HepG2 (cell line): ENCODE data around the gene HDAC4. TPM values are rescaled to one million over a fixed set of nuclear protein-coding genes. Genes with fewer than 3 reads are reported as not detected.

Experiments
- AGO1 ChIP-seq: fragments of 200-400 bp; formaldehyde crosslinking; IDR thresholded peaks from 2 replicates; pipeline ENCODE4 v1.6.1; 2017; ENCODE audit warnings: mild to moderate bottlenecking, low read depth, low read length, moderate library complexity; ENCODE audit not compliant: poor library complexity, severe bottlenecking
- AHDC1 ChIP-seq: sonication (generic); formaldehyde crosslinking; IDR thresholded peaks from 2 replicates; pipeline ENCODE4 v1.5.1; 2020; ENCODE audit warnings: mild to moderate bottlenecking, missing genetic modification reagents, borderline replicate concordance
- ISX ChIP-seq: sonication (generic); formaldehyde crosslinking; conservative IDR thresholded peaks from 2 replicates; pipeline ENCODE4 v1.5.0; 2020; ENCODE audit warnings: missing genetic modification reagents
- MAFF ChIP-seq: IDR thresholded peaks from 2 replicates; pipeline ENCODE4 v1.6.1; 2011; ENCODE audit warnings: low read depth, low read length, improper control_type of control experiment
- NAIF1 ChIP-seq: sonication (generic); formaldehyde crosslinking; IDR thresholded peaks from 2 replicates; pipeline ENCODE4 v1.5.0; 2020; ENCODE audit warnings: mild to moderate bottlenecking, missing genetic modification reagents, borderline replicate concordance
- NFKBIZ ChIP-seq: IDR thresholded peaks from 2 replicates; pipeline ENCODE4 v1.6.1; 2018; ENCODE audit warnings: missing genetic modification reagents, missing compliant biosample characterization
- THAP11 ChIP-seq: IDR thresholded peaks from 2 replicates; pipeline ENCODE4 v1.6.1; 2016; ENCODE audit warnings: missing biosample characterization, missing genetic modification reagents
- TRIM24 ChIP-seq: sonication (generic); formaldehyde crosslinking; IDR thresholded peaks from 2 replicates; pipeline ENCODE4 v1.8.0; 2022; ENCODE audit warnings: mild to moderate bottlenecking, missing genetic modification reagents
- ZBTB34 ChIP-seq: sonication (generic); formaldehyde crosslinking; IDR thresholded peaks from 2 replicates; pipeline ENCODE4 v1.8.0; 2022; ENCODE audit warnings: mild to moderate bottlenecking, missing genetic modification reagents
- ZNF10 ChIP-seq: sonication (generic); formaldehyde crosslinking; IDR thresholded peaks from 2 replicates; pipeline ENCODE4 v1.4.0; 2020; ENCODE audit warnings: mild to moderate bottlenecking, low read depth, missing genetic modification reagents, borderline replicate concordance
- ZNF138 ChIP-seq: sonication (generic); formaldehyde crosslinking; IDR thresholded peaks from 2 replicates; pipeline ENCODE4 v1.5.0; 2020; ENCODE audit warnings: mild to moderate bottlenecking, low read depth, missing genetic modification reagents
- polyA plus RNA-seq, 8 experiments: library from polyadenylated mRNA; depleted of rRNA in 3 of 8; stranded (reverse) in 7 of 8; unstranded in 1 of 8; fragments of >200 nt; fragmentation: Illumina TruSeq in 4 of 8; extraction: Trizol in 4 of 8; gene quantifications; 2 replicates each; pipeline versions ENCODE4 v1.2.1 to v1.2.3, GENCODE V29; 2011 to 2016; ENCODE audit warnings: low read depth in 4 of 8, missing spikeins in 1 of 8, mixed read lengths in 1 of 8; ENCODE audit not compliant: insufficient read depth in 1 of 8
- total RNA-seq, 5 experiments: library from RNA; depleted of rRNA; stranded (reverse); fragments of >200 nt; fragmentation: Illumina TruSeq; extraction: Trizol; gene quantifications; 2 replicates each; pipeline ENCODE4 v1.2.3, GENCODE V29; 2016; ENCODE audit warnings: low read depth in 1 of 5
- TF ChIP-seq, protein P1 (sequence below): sonication (generic); formaldehyde crosslinking; IDR thresholded peaks from 2 replicates; pipeline ENCODE4 v1.5.0; 2020; ENCODE audit warnings: mild to moderate bottlenecking, missing genetic modification reagents
- TF ChIP-seq, protein P2 (sequence below): sonication (generic); formaldehyde crosslinking; IDR thresholded peaks from 2 replicates; pipeline ENCODE4 v1.5.0; 2020; ENCODE audit warnings: mild to moderate bottlenecking, missing genetic modification reagents

Gene HDAC4
- total and polyA plus RNA-seq, 2 of the 13 experiments (the other 11 are each of a cell fraction or from before 2014, with no cell fraction given) = 10.1 to 11.5 TPM

- TF ChIP-seq AHDC1 (CRISPR knock-in tag) = no peak
- no peak for TF ChIP-seq NFKBIZ (CRISPR knock-in tag)
- TF ChIP-seq NAIF1 (CRISPR knock-in tag) = no peak
- TF ChIP-seq ZBTB34 (CRISPR knock-in tag) = no peak
- TF ChIP-seq THAP11 (CRISPR knock-in tag) = no peak
- no peak for TF ChIP-seq ZNF138 (CRISPR knock-in tag)
- TF ChIP-seq ISX = no peak
- TF ChIP-seq, protein P1, sequence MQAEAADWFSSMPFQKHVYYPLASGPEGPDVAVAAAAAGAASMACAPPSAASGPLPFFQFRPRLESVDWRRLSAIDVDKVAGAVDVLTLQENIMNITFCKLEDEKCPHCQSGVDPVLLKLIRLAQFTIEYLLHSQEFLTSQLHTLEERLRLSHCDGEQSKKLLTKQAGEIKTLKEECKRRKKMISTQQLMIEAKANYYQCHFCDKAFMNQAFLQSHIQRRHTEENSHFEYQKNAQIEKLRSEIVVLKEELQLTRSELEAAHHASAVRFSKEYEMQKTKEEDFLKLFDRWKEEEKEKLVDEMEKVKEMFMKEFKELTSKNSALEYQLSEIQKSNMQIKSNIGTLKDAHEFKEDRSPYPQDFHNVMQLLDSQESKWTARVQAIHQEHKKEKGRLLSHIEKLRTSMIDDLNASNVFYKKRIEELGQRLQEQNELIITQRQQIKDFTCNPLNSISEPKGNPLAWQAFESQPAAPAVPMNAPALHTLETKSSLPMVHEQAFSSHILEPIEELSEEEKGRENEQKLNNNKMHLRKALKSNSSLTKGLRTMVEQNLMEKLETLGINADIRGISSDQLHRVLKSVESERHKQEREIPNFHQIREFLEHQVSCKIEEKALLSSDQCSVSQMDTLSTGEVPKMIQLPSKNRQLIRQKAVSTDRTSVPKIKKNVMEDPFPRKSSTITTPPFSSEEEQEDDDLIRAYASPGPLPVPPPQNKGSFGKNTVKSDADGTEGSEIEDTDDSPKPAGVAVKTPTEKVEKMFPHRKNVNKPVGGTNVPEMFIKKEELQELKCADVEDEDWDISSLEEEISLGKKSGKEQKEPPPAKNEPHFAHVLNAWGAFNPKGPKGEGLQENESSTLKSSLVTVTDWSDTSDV = no peak
- no peak for TF ChIP-seq ZNF10 (CRISPR knock-in tag)
- TF ChIP-seq AGO1 = no peak
- no peak for TF ChIP-seq TRIM24 (CRISPR knock-in tag)
- no peak for TF ChIP-seq MAFF
- TF ChIP-seq, protein P2, sequence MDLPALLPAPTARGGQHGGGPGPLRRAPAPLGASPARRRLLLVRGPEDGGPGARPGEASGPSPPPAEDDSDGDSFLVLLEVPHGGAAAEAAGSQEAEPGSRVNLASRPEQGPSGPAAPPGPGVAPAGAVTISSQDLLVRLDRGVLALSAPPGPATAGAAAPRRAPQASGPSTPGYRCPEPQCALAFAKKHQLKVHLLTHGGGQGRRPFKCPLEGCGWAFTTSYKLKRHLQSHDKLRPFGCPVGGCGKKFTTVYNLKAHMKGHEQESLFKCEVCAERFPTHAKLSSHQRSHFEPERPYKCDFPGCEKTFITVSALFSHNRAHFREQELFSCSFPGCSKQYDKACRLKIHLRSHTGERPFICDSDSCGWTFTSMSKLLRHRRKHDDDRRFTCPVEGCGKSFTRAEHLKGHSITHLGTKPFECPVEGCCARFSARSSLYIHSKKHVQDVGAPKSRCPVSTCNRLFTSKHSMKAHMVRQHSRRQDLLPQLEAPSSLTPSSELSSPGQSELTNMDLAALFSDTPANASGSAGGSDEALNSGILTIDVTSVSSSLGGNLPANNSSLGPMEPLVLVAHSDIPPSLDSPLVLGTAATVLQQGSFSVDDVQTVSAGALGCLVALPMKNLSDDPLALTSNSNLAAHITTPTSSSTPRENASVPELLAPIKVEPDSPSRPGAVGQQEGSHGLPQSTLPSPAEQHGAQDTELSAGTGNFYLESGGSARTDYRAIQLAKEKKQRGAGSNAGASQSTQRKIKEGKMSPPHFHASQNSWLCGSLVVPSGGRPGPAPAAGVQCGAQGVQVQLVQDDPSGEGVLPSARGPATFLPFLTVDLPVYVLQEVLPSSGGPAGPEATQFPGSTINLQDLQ (CRISPR knock-in tag) = no peak
Observed at GRCh38 chr2:239321596-239322415, 79.0 kb downstream of the HDAC4 start (continued).
